Naive thymus-derived CD8-positive, alpha-beta T cell (primary cell): ENCODE data around the gene TBC1D12. TPM values are rescaled to one million over a fixed set of nuclear protein-coding genes. Genes with fewer than 3 reads are reported as not detected.
A peak's percentile ranks its signal among the peaks of the same experiment; 100 is the strongest.

Experiments
- ATAC-seq, 2 donors: fragments of 150-1000 bp; cut with Tn5 transposase in 1 of 2; sonication (Bioruptor Pico), chemical (Tn5 transposase) in 1 of 2; 1 replicate in 1 of 2; 2 replicates in 1 of 2; pipeline ENCODE4 v1.10.0; 2021; ENCODE audit warnings: mild to moderate bottlenecking in 2 of 2, moderate library complexity in 2 of 2
- POLR2A ChIA-PET: fragments of 350-600 bp; sonication (Branson Sonifier 250); formaldehyde crosslinking; loops from one replicate; lab custom pipeline; 2021; ENCODE audit warnings: antibody characterized with exemption; lab: Charles Lee
- DNase-seq, 10 donors: peaks; one replicate each; pipeline versions ENCODE4 v3.0.0 to v3.0.0-alpha.2; 2020 to 2022
- H3K27ac Mint-ChIP-seq, 10 donors: one replicate each; pipeline ENCODE4 v1.8.0; 2020 to 2022; ENCODE audit warnings: mild to moderate bottlenecking in 10 of 10, mixed read lengths in 10 of 10, moderate library complexity in 4 of 10, inconsistent platforms in 1 of 10
- H3K27me3 Mint-ChIP-seq, 5 donors: one replicate each; pipeline ENCODE4 v1.8.0; 2021 to 2022; ENCODE audit warnings: mixed read lengths in 5 of 5
- H3K36me3 Mint-ChIP-seq, 3 donors: one replicate each; pipeline ENCODE4 v1.8.0; 2020 to 2022; ENCODE audit warnings: mixed read lengths in 3 of 3, mild to moderate bottlenecking in 2 of 3, inconsistent platforms in 1 of 3
- H3K4me1 Mint-ChIP-seq, 4 donors: one replicate each; pipeline ENCODE4 v1.8.0; 2021 to 2022; ENCODE audit warnings: mixed read lengths in 4 of 4
- H3K4me3 Mint-ChIP-seq, 10 donors: one replicate each; pipeline ENCODE4 v1.8.0; 2020 to 2022; ENCODE audit warnings: mild to moderate bottlenecking in 10 of 10, mixed read lengths in 10 of 10, moderate library complexity in 6 of 10, inconsistent platforms in 1 of 10
- H3K9me3 Mint-ChIP-seq, 9 donors: one replicate each; pipeline ENCODE4 v1.8.0; 2020 to 2022; ENCODE audit warnings: mixed read lengths in 9 of 9, mild to moderate bottlenecking in 3 of 9, inconsistent platforms in 1 of 9, moderate library complexity in 1 of 9
- polyA plus RNA-seq, 3 donors: library from polyadenylated mRNA; unstranded; fragments of 300-500 nt; fragmentation: Illumina TruSeq; gene quantifications; one replicate each; pipeline ENCODE4 v1.2.3, GENCODE V29; 2021
- total RNA-seq, 8 experiments: library from RNA in 2 of 8; stranded (reverse) in 2 of 8; gene quantifications; one replicate each; pipeline ENCODE4 v1.2.3 and lab custom pipeline; 2021 to 2026

The TBC1D12 gene
- total and polyA plus RNA-seq, 5 experiments from 2014 or later, result 0.18 TPM; not detected in 4

- H3K36me3 Mint-ChIP-seq, result no peaks in the 10 kb centered on the region
- DNase-seq (no peak), ATAC-seq (no peak)
- no peak overlapping the region for H3K27ac Mint-ChIP-seq
- POLR2A ChIA-PET, result no interaction called here
- H3K27me3 Mint-ChIP-seq, result peaks cover 17 to 75% (median 21%) of the 10 kb centered on the region in 5 donors
- H3K4me1 Mint-ChIP-seq, result no peaks in the 10 kb centered on the region
- no peaks in the 10 kb centered on the region for H3K9me3 Mint-ChIP-seq
- no peak overlapping the region for H3K4me3 Mint-ChIP-seq
Measured at GRCh38 chr10:94412449-94412848, 10.1 kb downstream of the TBC1D12 start.

- DNase-seq (no peak), ATAC-seq (no peak)
- Mint-ChIP-seq H3K9me3 (no peaks in the 10 kb centered on the region), H3K4me1 (no peaks in the 10 kb centered on the region), H3K36me3 (no peaks in the 10 kb centered on the region), H3K27ac (no peak overlapping the region), H3K4me3 (no peak overlapping the region), H3K27me3 (peaks cover 16 to 69% (median 20%) of the 10 kb centered on the region in 5 donors)
- POLR2A ChIA-PET, result no interaction called here
Measured at GRCh38 chr10:94413361-94413760, 11.0 kb downstream of the TBC1D12 start.

DNA sequence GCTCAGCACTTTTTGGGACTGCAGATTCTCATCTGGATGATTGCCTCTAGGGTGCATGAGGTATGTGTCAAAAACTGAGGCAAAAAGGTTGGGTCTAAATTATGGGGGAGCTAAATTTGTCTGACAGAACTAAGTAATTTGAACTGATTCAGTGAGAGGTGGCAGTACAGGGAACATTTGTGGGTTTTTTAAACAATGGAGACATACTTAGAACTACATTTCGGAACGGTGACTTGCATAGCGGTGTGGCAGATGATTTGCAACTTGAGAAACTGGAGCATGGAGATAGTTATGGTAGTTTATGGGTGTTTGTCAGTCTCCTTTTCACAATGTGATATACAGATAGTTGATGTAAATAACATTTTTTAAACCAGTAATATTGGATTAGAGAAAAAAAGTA is 14.6 kb downstream of the TBC1D12 start:
- no peak for DNase-seq
- POLR2A ChIA-PET, result no interaction called here
- ATAC-seq, result no peak
- Mint-ChIP-seq H3K36me3 (no peaks in the 10 kb centered on the region), H3K4me3 (no peak overlapping the region), H3K4me1 (no peaks in the 10 kb centered on the region), H3K27ac (no peak overlapping the region), H3K9me3 (peaks cover 0 to 1% (median 0%) of the 10 kb centered on the region in 9 donors), H3K27me3 (peaks cover 13 to 55% (median 13%) of the 10 kb centered on the region in 5 donors)

DNA sequence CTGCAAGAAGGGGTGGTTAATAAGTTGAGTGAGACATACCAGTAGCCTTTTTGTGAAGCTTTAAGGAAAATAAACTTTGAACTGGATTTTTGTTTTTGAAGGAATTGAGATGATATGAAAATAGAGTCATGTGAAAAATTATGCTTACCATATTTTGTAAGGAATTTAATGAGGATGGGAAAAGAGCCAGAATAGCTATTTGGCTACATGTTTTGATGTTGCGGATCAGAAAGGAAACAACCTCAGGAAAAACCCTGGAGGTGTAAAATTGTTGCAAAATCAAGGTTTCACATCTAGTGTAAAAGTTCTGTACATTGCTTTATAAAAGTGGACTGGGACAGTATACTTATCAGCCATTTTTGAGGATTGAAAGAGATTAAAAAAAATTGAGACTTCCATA is 15.0 kb downstream of the TBC1D12 start:
- DNase-seq, result no peak
- no peak for ATAC-seq
- POLR2A ChIA-PET, result no interaction called here
- H3K27ac Mint-ChIP-seq, result no peak overlapping the region
- H3K27me3 Mint-ChIP-seq, result peaks cover 9 to 51% (median 10%) of the 10 kb centered on the region in 5 donors
- H3K4me1 Mint-ChIP-seq, result no peaks in the 10 kb centered on the region
- H3K4me3 Mint-ChIP-seq, result no peak overlapping the region
- peaks cover 0 to 2% (median 0%) of the 10 kb centered on the region in 9 donors for H3K9me3 Mint-ChIP-seq
- no peaks in the 10 kb centered on the region for H3K36me3 Mint-ChIP-seq

GRCh38 chr10:94420516-94420915 is 18.2 kb downstream of the TBC1D12 start:
- DNase-seq (no peak), ATAC-seq (no peak)
- Mint-ChIP-seq H3K9me3 (peaks cover 0 to 8% (median 4%) of the 10 kb centered on the region in 9 donors), H3K36me3 (peaks cover 0 to 7% (median 0%) of the 10 kb centered on the region in 3 donors), H3K4me1 (no peaks in the 10 kb centered on the region), H3K4me3 (no peak overlapping the region), H3K27me3 (peaks cover 9 to 48% (median 21%) of the 10 kb centered on the region in 5 donors), H3K27ac (no peak overlapping the region)
- POLR2A ChIA-PET, result no interaction called here

- POLR2A ChIA-PET, result no interaction called here
- ATAC-seq (no peak), DNase-seq (no peak)
- H3K4me1 Mint-ChIP-seq, result no peaks in the 10 kb centered on the region
- H3K36me3 Mint-ChIP-seq, result peaks cover 0 to 7% (median 0%) of the 10 kb centered on the region in 3 donors
- H3K9me3 Mint-ChIP-seq, result peaks cover 0 to 14% (median 5%) of the 10 kb centered on the region in 9 donors
- no peak overlapping the region for H3K4me3 Mint-ChIP-seq
- no peak overlapping the region for H3K27ac Mint-ChIP-seq
- H3K27me3 Mint-ChIP-seq, result peaks cover 9 to 43% (median 19%) of the 10 kb centered on the region in 5 donors
Measured at GRCh38 chr10:94420998-94421528, 18.7 kb downstream of the TBC1D12 start.

GRCh38 chr10:94423627-94424026 is 21.3 kb downstream of the TBC1D12 start:
- no peaks in the 10 kb centered on the region for H3K4me1 Mint-ChIP-seq
- no peak overlapping the region for H3K27ac Mint-ChIP-seq
- H3K9me3 Mint-ChIP-seq, result peaks cover 0 to 24% (median 7%) of the 10 kb centered on the region in 9 donors
- no peak overlapping the region for H3K4me3 Mint-ChIP-seq
- H3K36me3 Mint-ChIP-seq, result peaks cover 0 to 7% (median 0%) of the 10 kb centered on the region in 3 donors
- DNase-seq (no peak), ATAC-seq (no peak)
- peaks cover 12 to 30% (median 20%) of the 10 kb centered on the region in 5 donors for H3K27me3 Mint-ChIP-seq
- POLR2A ChIA-PET, result no interaction called here

DNA sequence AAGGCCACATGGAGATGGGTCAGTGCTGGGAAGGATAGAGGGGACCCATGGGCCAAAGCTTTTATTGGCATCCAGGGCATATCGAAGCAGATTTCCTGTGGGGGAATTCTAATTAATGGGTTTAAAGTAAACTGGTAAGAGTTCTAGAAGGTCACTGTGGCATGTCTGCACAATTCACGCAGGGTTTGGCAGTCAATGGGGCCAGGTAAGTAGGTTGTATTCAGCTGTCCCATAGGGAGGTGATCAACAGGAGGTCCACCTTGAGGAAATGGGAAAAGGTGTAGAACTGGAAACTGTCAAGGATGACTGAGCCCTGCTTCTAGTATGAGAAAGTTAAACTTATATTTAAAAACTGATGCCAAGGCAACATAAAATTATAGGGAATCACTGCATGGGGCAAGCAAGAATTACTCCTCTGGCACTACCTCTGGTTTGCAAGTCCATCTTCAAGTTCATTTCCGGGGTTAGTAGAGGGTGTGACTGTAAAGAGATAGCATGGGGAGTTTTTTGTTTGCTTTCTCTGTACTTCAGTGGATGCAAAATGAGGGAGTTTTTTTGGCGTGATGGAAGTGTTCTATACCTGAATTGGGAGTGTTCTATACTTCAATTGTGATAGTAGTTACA is 22.5 kb downstream of the TBC1D12 start:
- peaks cover 0 to 24% (median 8%) of the 10 kb centered on the region in 9 donors for H3K9me3 Mint-ChIP-seq
- no peaks in the 10 kb centered on the region for H3K4me1 Mint-ChIP-seq
- POLR2A ChIA-PET, result no interaction called here
- DNase-seq (no peak), ATAC-seq (no peak)
- H3K27me3 Mint-ChIP-seq, result peaks cover 12 to 30% (median 20%) of the 10 kb centered on the region in 5 donors
- no peak overlapping the region for H3K4me3 Mint-ChIP-seq
- H3K27ac Mint-ChIP-seq, result no peak overlapping the region
- peaks cover 0 to 7% (median 0%) of the 10 kb centered on the region in 3 donors for H3K36me3 Mint-ChIP-seq

- no peak overlapping the region for H3K27ac Mint-ChIP-seq
- no peak overlapping the region for H3K4me3 Mint-ChIP-seq
- no peaks in the 10 kb centered on the region for H3K4me1 Mint-ChIP-seq
- POLR2A ChIA-PET, result no interaction called here
- H3K9me3 Mint-ChIP-seq, result peaks cover 0 to 24% (median 8%) of the 10 kb centered on the region in 9 donors
- H3K27me3 Mint-ChIP-seq, result peaks cover 12 to 30% (median 24%) of the 10 kb centered on the region in 5 donors
- DNase-seq, result no peak
- peaks cover 0 to 7% (median 0%) of the 10 kb centered on the region in 3 donors for H3K36me3 Mint-ChIP-seq
- ATAC-seq, result no peak
Measured at GRCh38 chr10:94425942-94426341, 23.6 kb downstream of the TBC1D12 start.

DNA sequence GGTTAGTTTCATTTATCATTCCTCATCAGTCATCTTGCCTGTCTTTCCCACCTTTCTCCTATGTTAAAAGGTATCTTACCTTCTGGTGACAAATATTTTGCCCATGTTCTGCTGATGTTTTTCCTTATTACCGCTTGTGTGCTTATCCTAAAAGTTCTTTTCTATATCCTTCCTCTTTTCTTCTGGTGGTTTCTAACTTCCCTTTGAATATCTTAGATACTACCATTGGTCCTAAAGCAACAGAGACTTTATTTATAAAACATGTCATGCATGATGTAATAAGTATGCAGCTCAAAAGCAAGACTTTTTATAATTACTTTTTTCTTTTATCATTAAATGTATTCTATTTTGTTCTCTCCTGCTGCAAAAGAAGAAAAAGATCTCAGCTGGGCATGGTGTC is 24.8 kb downstream of the TBC1D12 start:
- no peak for DNase-seq
- peaks cover 9 to 30% (median 19%) of the 10 kb centered on the region in 5 donors for H3K27me3 Mint-ChIP-seq
- no peak overlapping the region for H3K4me3 Mint-ChIP-seq
- POLR2A ChIA-PET, result no interaction called here
- peaks cover 0 to 24% (median 8%) of the 10 kb centered on the region in 9 donors for H3K9me3 Mint-ChIP-seq
- peaks cover 0 to 7% (median 0%) of the 10 kb centered on the region in 3 donors for H3K36me3 Mint-ChIP-seq
- no peak overlapping the region for H3K27ac Mint-ChIP-seq
- ATAC-seq, result no peak
- H3K4me1 Mint-ChIP-seq, result no peaks in the 10 kb centered on the region

DNA sequence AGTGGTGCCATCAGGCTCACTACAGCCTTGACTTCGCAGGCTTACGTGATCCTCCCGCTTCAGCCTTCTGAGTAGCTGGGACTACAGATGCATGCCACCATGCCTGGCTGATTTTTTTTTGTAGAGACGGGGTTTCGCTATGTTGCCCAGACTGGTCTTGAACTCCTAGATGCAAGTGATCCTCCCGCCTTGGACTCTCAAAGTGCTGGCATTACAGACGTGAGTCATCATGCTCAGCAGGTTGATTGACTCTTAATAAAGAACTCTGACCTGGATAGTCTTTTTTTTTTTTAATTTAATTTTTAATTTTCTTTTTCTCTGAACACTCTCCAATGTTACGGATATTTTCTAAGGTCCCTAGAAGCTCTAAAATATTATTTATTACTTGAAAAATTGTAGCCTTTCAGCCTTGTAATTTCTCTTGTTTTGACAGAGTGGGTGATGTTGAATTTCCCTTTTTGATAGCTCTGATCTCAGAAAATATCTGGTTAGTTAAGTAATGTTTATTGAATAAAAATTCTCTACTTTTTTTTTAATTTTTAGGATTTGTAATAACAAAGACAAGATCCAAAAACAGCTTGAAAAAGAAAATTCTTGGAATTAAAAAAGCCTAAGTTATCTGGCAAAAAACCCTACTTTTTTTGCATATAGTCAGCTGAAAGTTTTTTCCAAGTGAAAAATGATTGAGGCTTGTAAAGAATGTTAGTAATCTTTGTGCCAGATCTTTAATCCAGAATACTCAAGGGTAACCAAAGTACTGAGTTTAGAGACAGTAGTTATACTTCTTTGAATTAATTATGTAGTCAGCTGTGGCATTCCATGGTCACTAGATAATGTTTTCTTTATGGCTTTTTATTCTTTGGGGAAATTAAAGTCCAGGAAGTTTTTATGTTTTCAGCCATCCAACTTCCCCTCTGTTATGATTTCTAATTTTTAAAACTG is 26.7 kb downstream of the TBC1D12 start:
- Mint-ChIP-seq H3K36me3 (peaks cover 0 to 5% (median 0%) of the 10 kb centered on the region in 3 donors), H3K4me3 (no peak overlapping the region), H3K4me1 (no peaks in the 10 kb centered on the region), H3K27me3 (peaks cover 7 to 22% (median 15%) of the 10 kb centered on the region in 5 donors), H3K27ac (peak overlapping the region in 1 of 10 donors; percentile 24), H3K9me3 (peaks cover 0 to 24% (median 8%) of the 10 kb centered on the region in 9 donors)
- ATAC-seq, result no peak
- POLR2A ChIA-PET, result interaction anchor here (0.7 kb wide), 1 partner anchor 1799 kb away, joined by 3 read pairs; no protein-coding TSS in a partner anchor
- no peak for DNase-seq

GRCh38 chr10:94430701-94431100 is 28.4 kb downstream of the TBC1D12 start:
- peaks cover 0 to 14% (median 2%) of the 10 kb centered on the region in 9 donors for H3K9me3 Mint-ChIP-seq
- H3K4me3 Mint-ChIP-seq, result no peak overlapping the region
- H3K27ac Mint-ChIP-seq, result no peak overlapping the region
- POLR2A ChIA-PET, result no interaction called here
- H3K4me1 Mint-ChIP-seq, result no peaks in the 10 kb centered on the region
- no peak for DNase-seq
- H3K27me3 Mint-ChIP-seq, result peaks cover 0 to 13% (median 7%) of the 10 kb centered on the region in 5 donors
- ATAC-seq, result no peak
- no peaks in the 10 kb centered on the region for H3K36me3 Mint-ChIP-seq
